Measurements from ENCODE around the gene SLC16A10. TPM values are rescaled to one million over a fixed set of nuclear protein-coding genes. Genes with fewer than 3 reads are reported as not detected.

Gene SLC16A10
- total RNA-seq, 1 donor from 2014 or later = 4.8 TPM

DNA sequence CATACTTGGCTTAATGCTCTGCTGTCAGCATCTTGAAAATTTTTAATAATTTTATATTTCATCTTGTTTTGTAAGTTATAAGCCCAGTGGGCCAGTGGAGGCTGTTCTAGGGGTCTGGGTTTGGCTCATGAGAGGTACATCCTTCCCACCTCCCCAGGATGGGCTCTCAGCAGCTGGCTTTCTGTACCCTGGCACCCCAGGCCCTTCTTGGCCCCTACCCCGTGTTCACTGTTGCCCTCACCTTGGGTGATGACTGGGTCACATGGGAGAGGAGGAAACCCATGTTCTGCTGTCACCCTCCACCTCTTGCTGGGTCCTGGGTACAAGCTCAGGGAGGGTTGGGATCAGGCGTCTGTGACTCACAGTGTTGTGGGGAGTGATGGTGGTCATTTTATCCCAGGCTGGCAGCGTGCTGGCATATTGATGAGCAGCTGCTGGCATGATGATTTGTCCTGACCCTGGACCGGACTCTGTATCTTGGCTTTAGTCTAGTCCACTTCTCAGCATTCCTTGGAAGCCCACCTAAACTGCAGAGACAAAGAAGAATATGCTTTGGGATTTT is 34.6 kb downstream of the SLC16A10 start:
- Histone ChIP-seq H4K20me1 (ENCODE audit: low read depth) (no peaks in the 10 kb centered on the region), H3F3A (ENCODE audit: low read depth) (no peaks in the 10 kb centered on the region), H3K27ac (no peak overlapping the region), H3K9me3 (ENCODE audit: low read depth) (no peaks in the 10 kb centered on the region), H2AFZ (replicated peaks) (no peak overlapping the region), H3K4me3 (no peak overlapping the region), H3K27me3 (no peaks in the 10 kb centered on the region), H3K9ac (no peak overlapping the region), H3K4me1 (peaks cover 9% of the 10 kb centered on the region), H3K36me3 (no peaks in the 10 kb centered on the region), H3K4me2 (no peak overlapping the region), H3K79me2 (ENCODE audit: low read depth) (no peaks in the 10 kb centered on the region)
- no peaks in the 10 kb centered on the region for H3K36me3 Mint-ChIP-seq
- no peak overlapping the region for H3K4me3 Mint-ChIP-seq
- H3K4me1 Mint-ChIP-seq = peaks cover 8% of the 10 kb centered on the region
- no peak overlapping the region for H3K27ac Mint-ChIP-seq
- H3K9me3 Mint-ChIP-seq = no peaks in the 10 kb centered on the region
- no peak for DNase-seq (ENCODE audit: low spot score)
- no peaks in the 10 kb centered on the region for H3K27me3 Mint-ChIP-seq (ENCODE audit: insufficient read depth, low read depth)
- TF ChIP-seq EZH2 (IDR thresholded peaks at IDR 0.05) = no peak
- TF ChIP-seq, protein P1, sequence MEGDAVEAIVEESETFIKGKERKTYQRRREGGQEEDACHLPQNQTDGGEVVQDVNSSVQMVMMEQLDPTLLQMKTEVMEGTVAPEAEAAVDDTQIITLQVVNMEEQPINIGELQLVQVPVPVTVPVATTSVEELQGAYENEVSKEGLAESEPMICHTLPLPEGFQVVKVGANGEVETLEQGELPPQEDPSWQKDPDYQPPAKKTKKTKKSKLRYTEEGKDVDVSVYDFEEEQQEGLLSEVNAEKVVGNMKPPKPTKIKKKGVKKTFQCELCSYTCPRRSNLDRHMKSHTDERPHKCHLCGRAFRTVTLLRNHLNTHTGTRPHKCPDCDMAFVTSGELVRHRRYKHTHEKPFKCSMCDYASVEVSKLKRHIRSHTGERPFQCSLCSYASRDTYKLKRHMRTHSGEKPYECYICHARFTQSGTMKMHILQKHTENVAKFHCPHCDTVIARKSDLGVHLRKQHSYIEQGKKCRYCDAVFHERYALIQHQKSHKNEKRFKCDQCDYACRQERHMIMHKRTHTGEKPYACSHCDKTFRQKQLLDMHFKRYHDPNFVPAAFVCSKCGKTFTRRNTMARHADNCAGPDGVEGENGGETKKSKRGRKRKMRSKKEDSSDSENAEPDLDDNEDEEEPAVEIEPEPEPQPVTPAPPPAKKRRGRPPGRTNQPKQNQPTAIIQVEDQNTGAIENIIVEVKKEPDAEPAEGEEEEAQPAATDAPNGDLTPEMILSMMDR (IDR thresholded peaks at IDR 0.05) = no peak
- no peak for TF ChIP-seq EZH2phosphoT487 (IDR thresholded peaks at IDR 0.05)

DNA sequence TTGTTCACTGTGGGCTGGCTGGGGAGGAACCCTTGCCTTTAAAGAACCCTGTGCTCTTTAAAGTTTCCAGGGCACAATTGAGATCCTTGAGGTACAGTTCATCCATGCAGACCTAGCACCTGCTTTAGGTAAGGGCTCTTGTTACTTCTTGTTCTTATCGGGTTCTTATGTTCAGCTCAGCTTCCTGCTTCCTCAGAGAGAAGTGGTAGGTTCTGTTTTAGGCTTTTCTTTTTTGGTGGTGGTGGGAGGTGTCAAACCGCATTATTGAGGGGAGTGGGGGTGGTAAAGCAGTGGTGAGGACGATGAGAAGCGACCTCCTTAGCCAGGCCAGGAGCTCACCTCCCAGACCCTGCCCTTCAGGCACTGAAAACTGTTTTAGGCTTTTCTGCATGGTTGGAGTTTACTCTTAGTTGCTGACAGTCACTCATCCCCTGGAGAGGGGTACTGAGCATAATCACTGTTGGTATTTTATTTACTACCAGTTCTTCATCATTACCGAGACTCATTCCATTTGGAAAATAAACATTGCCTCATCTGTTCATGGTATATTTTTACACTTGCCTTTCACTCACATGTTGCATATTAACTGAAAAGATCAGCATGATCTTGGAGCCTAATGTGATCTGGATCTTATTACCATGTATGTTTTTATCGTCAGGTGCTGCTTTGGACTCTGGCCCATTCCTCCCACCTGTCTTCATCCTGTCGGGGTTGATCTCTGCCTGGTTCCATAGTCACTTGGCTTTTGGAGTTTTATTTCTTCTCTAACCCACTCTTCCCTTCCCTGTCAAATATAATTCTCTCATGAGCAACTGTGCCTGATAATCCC is 35.4 kb downstream of the SLC16A10 start:
- Mint-ChIP-seq H3K9me3 (no peaks in the 10 kb centered on the region), H3K4me3 (no peak overlapping the region), H3K4me1 (peaks cover 11% of the 10 kb centered on the region), H3K27ac (no peak overlapping the region), H3K27me3 (ENCODE audit: insufficient read depth, low read depth) (no peaks in the 10 kb centered on the region), H3K36me3 (no peaks in the 10 kb centered on the region)
- DNase-seq (ENCODE audit: low spot score) = peak; percentile 5
- Histone ChIP-seq H3K27ac (no peak overlapping the region), H3K36me3 (no peaks in the 10 kb centered on the region), H3K4me1 (peaks cover 9% of the 10 kb centered on the region), H3K4me2 (no peak overlapping the region), H3K27me3 (no peaks in the 10 kb centered on the region), H3K4me3 (no peak overlapping the region), H3K9ac (no peak overlapping the region), H3F3A (ENCODE audit: low read depth) (no peaks in the 10 kb centered on the region), H4K20me1 (ENCODE audit: low read depth) (no peaks in the 10 kb centered on the region), H3K79me2 (ENCODE audit: low read depth) (no peaks in the 10 kb centered on the region), H2AFZ (replicated peaks) (no peak overlapping the region), H3K9me3 (ENCODE audit: low read depth) (no peaks in the 10 kb centered on the region)
- no peak for TF ChIP-seq EZH2phosphoT487 (IDR thresholded peaks at IDR 0.05)
- TF ChIP-seq, protein P1 (IDR thresholded peaks at IDR 0.05) = no peak

DNA sequence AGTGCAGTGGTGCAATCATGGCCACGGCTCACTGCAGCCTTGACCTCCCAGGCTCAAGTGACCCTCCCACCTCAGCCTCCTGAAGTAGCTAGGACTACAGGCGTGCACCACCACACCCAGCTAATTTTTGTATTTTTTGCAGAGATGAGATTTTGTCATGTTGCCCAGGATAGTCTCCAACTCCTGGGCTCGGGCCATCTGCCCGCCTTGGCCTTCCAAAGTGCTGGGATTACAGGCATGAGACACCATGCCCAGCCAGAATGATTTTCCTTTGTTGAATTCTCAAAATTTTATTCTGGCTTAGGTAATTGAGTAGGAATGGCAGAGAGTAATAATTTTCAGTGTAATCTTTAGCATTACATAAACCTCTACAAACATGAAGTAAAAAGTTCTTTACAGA is 37.1 kb downstream of the SLC16A10 start:
- Mint-ChIP-seq H3K4me3 (no peak overlapping the region), H3K27me3 (ENCODE audit: insufficient read depth, low read depth) (no peaks in the 10 kb centered on the region), H3K4me1 (peaks cover 14% of the 10 kb centered on the region), H3K9me3 (no peaks in the 10 kb centered on the region), H3K27ac (no peak overlapping the region), H3K36me3 (no peaks in the 10 kb centered on the region)
- H3K79me2 ChIP-seq (ENCODE audit: low read depth) = no peaks in the 10 kb centered on the region
- TF ChIP-seq, protein P1 (IDR thresholded peaks at IDR 0.05) = no peak
- TF ChIP-seq EZH2 (IDR thresholded peaks at IDR 0.05) (no peak), EZH2phosphoT487 (IDR thresholded peaks at IDR 0.05) (no peak)
- DNase-seq (ENCODE audit: low spot score) = no peak
- no peaks in the 10 kb centered on the region for H3K36me3 ChIP-seq
- H3K9me3 ChIP-seq (ENCODE audit: low read depth) = no peaks in the 10 kb centered on the region
- no peak overlapping the region for H3K27ac ChIP-seq
- no peak overlapping the region for H3K4me3 ChIP-seq
- no peaks in the 10 kb centered on the region for H3F3A ChIP-seq (ENCODE audit: low read depth)
- peaks cover 15% of the 10 kb centered on the region for H3K4me1 ChIP-seq
- H4K20me1 ChIP-seq (ENCODE audit: low read depth) = no peaks in the 10 kb centered on the region
- H3K4me2 ChIP-seq = no peak overlapping the region
- H3K9ac ChIP-seq = no peak overlapping the region
- H2AFZ ChIP-seq (replicated peaks) = no peak overlapping the region
- no peaks in the 10 kb centered on the region for H3K27me3 ChIP-seq
